ENCODE results near the gene TAF1C.

DNA sequence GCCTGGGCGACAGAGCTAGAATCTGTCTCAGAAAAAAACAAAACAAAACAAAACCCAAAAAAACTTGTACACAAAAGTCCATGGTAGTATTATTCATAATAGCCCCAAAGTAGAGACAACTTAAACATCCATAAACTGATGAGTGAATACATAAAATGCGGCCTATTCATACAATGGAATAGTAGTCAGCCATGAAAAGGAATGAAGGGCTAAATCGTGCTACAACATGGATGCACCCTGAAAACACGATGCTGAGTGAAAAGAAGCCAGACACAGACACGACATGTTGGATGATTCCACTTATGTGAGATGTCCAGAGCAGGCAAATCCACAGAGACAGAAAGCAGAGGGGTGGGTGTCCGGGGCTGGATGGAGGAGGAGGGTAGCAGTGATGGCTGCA, 40.7 kb upstream of the TAF1C start:
- TF ChIP-seq, protein P1, sequence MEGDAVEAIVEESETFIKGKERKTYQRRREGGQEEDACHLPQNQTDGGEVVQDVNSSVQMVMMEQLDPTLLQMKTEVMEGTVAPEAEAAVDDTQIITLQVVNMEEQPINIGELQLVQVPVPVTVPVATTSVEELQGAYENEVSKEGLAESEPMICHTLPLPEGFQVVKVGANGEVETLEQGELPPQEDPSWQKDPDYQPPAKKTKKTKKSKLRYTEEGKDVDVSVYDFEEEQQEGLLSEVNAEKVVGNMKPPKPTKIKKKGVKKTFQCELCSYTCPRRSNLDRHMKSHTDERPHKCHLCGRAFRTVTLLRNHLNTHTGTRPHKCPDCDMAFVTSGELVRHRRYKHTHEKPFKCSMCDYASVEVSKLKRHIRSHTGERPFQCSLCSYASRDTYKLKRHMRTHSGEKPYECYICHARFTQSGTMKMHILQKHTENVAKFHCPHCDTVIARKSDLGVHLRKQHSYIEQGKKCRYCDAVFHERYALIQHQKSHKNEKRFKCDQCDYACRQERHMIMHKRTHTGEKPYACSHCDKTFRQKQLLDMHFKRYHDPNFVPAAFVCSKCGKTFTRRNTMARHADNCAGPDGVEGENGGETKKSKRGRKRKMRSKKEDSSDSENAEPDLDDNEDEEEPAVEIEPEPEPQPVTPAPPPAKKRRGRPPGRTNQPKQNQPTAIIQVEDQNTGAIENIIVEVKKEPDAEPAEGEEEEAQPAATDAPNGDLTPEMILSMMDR (IDR thresholded peaks at IDR 0.05) = no peak
- TF ChIP-seq POLR2A (IDR thresholded peaks at IDR 0.05) (no peak), POLR2AphosphoS5 (IDR thresholded peaks at IDR 0.05) (no peak)
